NCI-H748 (cell line): ENCODE measurements around the gene DHRS1.

Experiments
- DNase-seq: peaks from one replicate; lab custom pipeline; 2025; ENCODE audit not compliant: unreplicated experiment; lab: John Stamatoyannopoulos, UW

Gene DHRS1

GRCh38 chr14:24283796-24284460, 15.7 kb downstream of the DHRS1 start:
- DNase-seq: no peak

DNA sequence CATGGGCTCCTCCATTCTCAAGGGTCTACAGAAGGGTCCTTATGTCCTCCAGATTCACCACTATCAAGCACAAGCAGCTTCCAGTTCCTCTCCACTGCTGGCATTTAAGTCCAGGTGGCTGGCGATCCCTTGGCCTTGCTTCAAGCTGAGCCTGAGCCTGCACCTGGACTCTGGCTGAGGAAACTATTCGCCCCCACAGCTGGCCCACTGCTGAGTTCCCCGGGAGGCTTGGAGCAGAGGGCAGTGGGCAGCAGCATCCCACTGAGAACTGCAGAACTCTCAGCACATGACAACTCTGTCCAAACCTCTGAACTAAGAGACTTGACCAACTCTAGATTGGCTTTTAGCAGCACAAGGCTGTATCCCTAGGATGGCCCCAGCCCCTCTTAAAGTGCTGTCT, 16.8 kb downstream of the DHRS1 start:
- DNase-seq: no peak

GRCh38 chr14:24281636-24282035, 17.9 kb downstream of the DHRS1 start:
- no peak for DNase-seq

- DNase-seq: no peak
Measured at GRCh38 chr14:24280797-24281460, 18.7 kb downstream of the DHRS1 start.

DNA sequence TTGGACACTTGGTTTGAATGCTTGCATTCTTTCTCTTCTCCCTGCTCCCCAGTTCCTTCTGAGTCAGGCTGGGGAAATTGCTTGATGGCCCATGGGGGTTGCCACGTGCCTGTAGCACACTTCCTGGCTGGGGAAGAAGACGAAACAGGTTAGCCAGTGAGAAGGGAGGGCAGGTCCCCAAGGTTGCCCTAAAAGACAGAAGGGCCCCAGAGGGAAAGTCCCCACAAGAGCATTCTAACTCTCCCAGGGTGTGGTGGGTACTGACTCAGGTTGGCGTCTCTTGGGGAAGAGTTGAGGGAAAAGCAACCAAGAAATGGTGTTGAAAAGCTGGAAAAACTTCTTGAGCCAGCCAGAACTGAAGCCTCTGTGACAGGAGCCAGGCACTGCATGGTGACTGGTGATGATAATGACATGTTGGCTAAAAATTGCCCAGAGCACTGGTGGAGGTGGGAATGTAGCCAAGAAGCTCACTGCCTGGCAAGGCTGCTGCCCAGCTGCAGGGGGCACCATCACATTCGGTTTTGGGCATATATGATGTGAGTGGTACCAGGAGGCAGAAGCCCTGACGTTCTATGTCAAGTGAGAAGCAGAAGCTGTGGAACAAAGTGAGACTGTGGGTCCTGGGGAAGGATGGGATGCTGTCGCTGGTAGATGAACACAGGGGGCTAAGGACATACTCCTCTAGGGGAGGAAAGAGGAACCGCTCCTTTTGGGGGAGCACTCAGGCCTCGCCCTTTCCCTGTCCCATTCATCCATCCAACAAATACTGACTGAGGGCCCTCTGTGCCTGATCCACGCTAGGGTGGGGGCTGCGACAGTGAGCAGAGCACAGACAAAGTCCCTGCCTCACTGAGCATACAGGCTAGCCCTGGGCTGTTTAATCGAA, 20.0 kb downstream of the DHRS1 start:
- peak; percentile 5 for DNase-seq

DNA sequence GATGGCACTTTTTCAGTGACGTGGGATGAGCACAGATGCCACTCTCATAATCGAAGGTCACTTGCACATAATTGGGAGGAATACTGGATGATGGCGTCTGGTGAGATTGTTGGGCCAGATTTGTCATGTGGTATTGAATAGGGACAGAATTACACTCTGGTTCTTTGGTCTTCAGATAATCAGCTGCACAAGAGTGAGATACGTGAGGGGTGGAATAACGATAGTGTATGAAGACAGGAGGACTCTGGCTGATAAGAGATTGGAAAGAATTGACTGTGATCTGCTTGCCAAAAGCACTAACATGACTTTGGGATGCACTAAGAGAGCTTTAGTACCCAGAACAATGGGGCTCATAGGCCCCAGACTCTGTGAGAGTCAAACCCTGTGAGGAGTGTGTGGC, 21.2 kb downstream of the DHRS1 start:
- DNase-seq: no peak

- no peak for DNase-seq
Measured at GRCh38 chr14:24277606-24278321, 21.8 kb downstream of the DHRS1 start.

DNA sequence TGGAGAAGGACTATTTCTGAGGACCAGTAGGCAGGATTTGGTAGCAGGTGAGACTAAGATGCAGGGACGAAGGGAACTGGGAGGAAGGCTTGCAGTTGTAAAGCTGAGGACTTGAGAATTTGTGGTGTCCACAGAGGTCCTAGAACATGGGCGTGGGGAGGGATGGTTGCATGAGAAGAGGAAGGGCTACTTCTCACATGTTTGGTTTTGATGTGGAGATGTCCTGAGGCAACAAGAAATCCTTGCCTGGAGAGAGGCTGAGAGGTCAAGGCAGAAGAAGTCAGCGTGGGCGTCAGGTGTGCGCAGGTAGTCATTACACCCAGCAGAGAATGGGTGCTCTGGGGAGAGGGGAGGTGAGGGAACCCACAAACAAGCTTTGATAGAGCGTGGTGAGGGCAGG, 22.5 kb downstream of the DHRS1 start:
- no peak for DNase-seq

DNA sequence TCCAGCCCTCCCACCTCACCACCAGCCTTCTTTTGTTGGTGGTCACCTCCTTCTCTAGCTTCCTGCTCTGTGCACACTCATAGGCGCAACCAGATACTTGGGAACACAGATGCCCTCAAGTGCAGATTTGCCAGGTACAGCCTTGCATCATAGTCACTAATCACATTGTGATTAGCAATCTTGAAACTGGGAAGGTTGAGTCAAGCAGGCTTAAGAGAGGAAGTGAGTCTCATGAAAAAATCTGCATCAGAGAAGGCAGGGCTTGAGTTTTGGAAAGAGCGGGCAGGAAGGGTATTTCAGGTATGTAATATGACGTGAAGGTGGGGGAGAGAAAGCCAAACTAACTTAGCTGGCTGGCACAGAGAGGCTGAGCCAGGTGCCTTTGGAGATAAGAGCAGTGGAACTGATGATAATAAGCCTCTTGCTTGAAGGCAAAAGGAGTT, 25.5 kb downstream of the DHRS1 start:
- DNase-seq: no peak

GRCh38 chr14:24273422-24273998, 26.1 kb downstream of the DHRS1 start:
- DNase-seq: peak; percentile 8

GRCh38 chr14:24272467-24272866, 27.1 kb downstream of the DHRS1 start:
- no peak for DNase-seq

GRCh38 chr14:24271834-24272263, 27.7 kb downstream of the DHRS1 start:
- DNase-seq: no peak

DNA sequence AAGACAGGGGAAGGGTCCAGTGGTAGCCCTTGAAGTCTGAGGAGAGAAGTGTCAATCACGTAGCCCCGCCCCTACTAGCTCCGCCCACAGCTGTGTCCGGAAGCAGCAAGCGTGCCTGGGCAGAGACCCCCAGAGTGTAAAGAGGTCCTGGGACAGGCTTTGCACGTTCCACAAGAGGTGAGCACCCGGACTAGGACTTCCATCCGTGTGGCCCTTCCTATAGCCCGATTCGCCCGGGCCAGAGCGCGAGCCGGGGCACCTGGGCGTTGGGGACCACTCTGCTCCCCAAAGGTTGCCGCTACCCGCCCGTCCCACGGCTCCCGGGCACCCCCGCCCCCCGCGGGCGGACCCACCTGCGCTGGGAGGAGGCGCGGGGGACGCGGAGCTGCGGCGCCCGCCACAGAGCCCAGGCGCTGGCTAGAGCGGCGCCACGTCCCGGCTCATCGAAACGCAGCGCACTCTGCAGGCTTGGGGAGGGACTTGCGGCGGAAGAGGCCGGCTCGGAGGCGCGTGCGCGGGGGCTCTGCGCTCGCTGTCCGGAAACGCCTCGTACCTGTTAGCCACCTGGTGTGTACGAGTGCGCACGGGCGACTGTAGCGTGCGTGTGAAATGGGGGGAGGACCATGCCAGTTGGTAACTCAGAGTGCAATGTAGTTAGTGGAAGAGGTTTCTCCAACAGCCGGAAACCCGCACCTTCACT, 28.3 kb downstream of the DHRS1 start, which contains the start of gene RABGGTA:
Gene RABGGTA, minus strand, starts transcription at position 464 of the 700 bp plus-strand sequence. CDS start 482 bp downstream, outside the sequence.
- peak; percentile 96 for DNase-seq

GRCh38 chr14:24270537-24271133, 28.9 kb downstream of the DHRS1 start:
- DNase-seq: peak; percentile 56

- DNase-seq: no peak
Measured at GRCh38 chr14:24269910-24270536, 29.6 kb downstream of the DHRS1 start.

DNA sequence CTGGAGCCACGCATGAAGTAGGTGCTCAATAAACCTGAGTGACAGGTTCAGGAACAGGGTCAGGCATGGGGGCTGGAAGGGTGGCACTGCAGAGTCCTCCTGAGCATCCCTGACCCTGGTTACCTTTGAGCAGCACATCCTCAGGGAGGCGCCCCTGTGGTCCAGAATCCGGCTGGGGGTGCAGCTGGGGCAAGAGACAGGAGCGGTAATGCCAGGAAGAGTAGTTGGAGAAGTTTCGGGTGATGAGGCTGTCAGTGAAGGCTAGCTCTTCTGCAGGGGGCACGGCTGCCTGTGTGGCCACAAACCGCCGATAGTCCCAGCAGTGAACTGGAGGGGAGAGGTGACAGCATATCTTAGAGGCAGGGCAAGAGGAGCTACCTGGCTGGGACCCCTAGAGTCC, 30.2 kb downstream of the DHRS1 start:
- DNase-seq: no peak

GRCh38 chr14:24268225-24268624, 31.4 kb downstream of the DHRS1 start:
- DNase-seq: no peak

GRCh38 chr14:24267516-24267915, 32.1 kb downstream of the DHRS1 start:
- DNase-seq: no peak
